Epithelial cell of esophagus (primary cell): Measurements from ENCODE around the gene CSF3.

ENCODE experiments used
- DNase-seq: peaks from one replicate; pipeline ENCODE4 v3.0.0; 2010; ENCODE audit warnings: low read depth
- H3K4me3 ChIP-seq: 2 replicates; pipeline ENCODE4 v1.5.1; 2011; ENCODE audit warnings: mild to moderate bottlenecking, low read length, control low read depth
- TF ChIP-seq, protein P1 (sequence below): IDR thresholded peaks from 2 replicates; pipeline ENCODE4 v1.5.1; 2011; ENCODE audit warnings: low read depth, mild to moderate bottlenecking, low read length, control low read depth, inconsistent platforms; ENCODE audit not compliant: insufficient read depth; ENCODE audit errors: missing control alignments

The CSF3 gene

DNA sequence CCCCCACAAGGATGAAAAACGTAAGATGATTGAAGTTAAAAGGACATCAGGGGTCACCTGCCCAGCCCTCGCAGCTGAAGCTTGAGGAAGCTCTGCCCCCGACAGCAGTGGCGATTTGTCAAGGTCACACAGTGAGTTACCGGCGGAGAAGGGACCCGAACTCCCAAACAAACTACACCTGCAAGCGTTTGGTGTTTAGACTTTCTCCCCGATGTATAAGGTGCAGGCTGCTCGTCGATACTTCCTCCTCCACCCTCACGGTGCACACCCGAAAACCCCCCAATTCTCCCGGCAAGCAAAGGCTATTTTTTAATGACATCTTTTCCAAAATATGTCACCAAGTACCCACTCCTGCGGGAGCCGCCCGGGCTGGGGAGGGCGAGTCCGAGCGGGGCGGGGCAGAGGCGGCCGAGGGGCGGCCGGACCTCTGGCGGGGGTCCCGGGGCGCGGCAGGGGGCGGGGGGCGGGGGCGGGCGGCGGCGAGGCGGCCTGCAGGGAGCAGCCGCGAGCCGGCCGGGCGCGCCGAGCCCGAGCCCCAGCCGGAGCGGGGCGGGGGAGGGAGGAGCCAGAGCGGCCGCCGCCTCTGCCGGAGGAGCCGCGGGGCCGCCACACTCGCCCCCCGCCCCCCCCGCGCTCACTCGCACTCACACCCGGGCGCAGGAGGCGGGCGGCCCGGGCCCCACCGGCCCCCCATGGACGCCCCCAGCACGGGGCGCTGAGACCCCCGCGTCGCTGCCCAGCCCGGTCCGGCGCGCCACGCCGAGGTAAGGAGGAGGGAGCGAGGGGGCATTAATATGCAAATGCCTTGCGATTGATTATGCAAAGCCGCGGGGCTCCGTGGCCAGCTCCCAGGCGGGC is 47.3 kb downstream of the CSF3 start, which contains the start of gene THRA:
THRA (plus strand) TSS at position 637 of the 858 bp plus-strand sequence. CDS start 11,524 bp downstream, outside the sequence.
- TF ChIP-seq, protein P1, sequence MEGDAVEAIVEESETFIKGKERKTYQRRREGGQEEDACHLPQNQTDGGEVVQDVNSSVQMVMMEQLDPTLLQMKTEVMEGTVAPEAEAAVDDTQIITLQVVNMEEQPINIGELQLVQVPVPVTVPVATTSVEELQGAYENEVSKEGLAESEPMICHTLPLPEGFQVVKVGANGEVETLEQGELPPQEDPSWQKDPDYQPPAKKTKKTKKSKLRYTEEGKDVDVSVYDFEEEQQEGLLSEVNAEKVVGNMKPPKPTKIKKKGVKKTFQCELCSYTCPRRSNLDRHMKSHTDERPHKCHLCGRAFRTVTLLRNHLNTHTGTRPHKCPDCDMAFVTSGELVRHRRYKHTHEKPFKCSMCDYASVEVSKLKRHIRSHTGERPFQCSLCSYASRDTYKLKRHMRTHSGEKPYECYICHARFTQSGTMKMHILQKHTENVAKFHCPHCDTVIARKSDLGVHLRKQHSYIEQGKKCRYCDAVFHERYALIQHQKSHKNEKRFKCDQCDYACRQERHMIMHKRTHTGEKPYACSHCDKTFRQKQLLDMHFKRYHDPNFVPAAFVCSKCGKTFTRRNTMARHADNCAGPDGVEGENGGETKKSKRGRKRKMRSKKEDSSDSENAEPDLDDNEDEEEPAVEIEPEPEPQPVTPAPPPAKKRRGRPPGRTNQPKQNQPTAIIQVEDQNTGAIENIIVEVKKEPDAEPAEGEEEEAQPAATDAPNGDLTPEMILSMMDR = no peak
- peak within 1 kb of the TSS; percentile 80 for H3K4me3 ChIP-seq
- peak; percentile 54 for DNase-seq

DNA sequence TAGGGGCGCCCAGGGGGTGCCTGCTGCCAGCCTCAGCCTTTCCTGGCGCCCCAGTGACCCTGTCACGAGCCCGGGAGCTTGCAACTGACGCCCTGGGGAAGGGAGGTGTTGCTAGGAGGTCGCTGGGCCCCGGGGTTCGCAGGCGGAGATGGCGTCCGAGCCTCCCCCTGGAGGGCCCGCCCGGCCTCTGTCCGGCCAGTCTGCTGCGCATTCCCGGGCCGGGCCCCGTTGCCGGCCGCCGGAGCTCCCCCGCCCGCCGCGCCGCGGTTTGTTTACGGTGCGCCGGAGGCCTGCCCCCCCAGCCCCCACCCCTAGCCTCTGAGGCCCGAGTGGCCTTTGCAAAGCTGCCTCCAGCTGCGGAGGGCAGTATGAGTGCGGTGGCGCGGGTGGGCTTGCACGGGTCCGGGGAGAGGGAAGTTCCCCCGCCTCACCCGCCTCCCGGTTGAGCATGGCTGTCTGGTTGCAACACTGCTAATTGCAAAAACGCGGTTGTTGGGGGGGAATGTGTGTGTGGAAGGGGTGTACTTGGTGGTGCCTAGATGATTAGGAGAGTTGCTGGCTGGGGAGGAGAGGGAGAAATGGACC is 48.0 kb downstream of the CSF3 start:
- peak; percentile 26 for DNase-seq
- H3K4me3 ChIP-seq = peak overlapping the region; percentile 80
- TF ChIP-seq, protein P1 = no peak

DNA sequence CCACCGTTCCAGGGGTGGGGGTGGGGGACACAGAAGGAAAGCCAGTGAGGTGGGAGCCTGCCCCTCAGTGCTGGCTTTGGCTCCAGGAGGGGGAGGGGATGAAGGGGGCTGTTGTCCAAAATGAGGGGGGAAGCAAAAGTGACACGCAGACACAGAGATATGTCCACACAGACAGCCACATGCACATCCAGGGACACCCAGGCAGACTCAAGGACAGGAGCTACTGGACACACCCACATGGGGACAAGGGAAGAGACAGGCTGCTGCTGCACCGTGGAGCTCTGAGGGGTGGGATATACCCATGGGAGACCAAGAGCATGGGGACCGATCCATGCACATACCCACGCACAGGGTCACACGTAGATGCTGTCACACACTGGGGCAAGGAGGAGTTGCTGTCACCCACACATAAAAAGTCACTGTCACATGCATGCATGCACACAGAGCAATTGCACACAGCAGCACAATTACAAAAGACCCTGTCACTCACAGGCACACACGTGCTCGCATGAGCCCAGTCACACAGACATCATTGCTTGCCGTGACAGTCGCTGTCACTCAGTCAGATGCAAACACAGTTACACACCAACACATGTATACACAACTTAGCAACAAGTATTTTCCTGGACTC is 48.8 kb downstream of the CSF3 start:
- DNase-seq = no peak
- TF ChIP-seq, protein P1 = no peak
- peak overlapping the region; percentile 80 for H3K4me3 ChIP-seq

DNA sequence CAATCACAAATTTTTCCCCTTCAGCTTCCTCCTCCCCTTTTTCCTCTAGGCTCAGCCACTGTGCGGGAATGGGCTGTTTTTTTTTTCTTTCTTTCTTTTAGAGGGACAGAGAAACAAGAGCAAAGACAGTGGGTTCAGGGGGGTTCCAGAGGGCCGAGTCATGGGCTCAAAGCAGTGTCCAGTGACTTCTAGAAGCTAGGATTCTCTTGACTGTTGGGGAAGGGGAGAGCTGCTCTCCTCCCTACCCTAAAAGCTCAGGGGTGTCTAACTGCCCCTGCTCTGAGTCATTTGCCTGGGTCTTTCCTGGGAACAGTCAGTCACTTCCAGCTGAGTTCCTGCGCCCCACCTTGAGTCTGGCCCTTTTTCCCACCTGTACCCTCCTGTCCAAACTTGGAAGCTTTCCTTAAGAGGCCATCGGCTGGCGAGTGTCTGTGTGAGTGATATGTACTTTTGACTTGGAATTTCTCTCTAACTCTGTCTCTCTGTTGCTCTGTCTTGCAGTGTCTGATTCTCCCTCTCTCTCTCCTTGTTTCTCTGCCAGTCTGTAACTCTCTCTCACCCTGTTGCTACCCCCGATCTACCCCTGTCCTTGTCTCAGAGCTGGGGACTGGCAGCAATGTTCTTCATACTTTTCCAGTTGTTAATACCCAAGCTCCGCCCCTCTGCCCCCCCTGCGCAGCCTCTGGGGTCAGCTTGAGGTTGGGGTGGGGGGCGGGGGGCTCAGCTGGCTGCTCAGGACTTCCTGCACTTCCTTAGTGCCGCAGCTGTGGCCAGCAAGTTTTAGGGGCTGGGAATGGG is 49.9 kb downstream of the CSF3 start:
- DNase-seq = no peak
- TF ChIP-seq, protein P1 = no peak
- H3K4me3 ChIP-seq = no peak overlapping the region

DNA sequence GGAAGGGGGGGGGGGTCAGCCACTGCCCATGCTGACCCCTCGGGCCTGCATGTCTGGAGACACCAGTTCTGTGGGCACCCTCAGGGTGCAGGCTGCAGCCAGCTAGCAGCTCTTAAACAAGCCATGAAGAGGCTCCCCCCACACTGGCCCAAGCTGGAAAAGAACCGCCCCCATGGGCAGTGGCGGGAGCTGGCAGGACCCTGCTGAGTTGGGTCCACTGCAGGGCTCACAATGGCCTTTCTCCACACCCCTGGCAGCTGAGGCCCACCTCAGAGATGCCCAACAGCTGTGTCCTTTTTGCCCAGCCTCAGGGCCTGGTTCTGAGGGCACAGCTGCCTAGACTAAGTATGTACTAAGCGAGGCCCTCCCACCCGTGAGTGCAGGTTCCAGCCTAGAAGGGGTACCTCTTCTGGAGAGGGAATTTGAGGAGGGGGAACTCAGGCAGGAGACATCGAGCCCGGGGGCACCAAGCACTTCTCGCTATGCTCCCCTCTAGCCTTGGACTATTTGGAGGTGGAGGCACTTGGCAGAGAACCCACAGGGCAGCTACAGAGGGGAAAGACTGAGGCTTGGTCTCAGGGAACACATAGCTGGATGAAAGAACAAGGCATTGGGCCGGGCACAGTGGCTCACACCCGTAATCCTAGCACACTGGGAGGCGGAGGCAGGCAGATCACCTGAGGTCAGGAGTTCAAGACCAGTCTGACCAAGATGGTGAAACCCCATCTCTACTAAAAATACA is 50.7 kb downstream of the CSF3 start:
- no peak for DNase-seq
- TF ChIP-seq, protein P1 = no peak
- H3K4me3 ChIP-seq = no peak overlapping the region
